ENCODE data around the gene RCCD1. TPM values are rescaled to one million over a fixed set of nuclear protein-coding genes. Genes with fewer than 3 reads are reported as not detected.

RCCD1 gene
- total and polyA plus RNA-seq, 2 donors (not counting 1 experiment from before 2014, with no cell fraction given), result 11.0 to 20.5 TPM

DNA sequence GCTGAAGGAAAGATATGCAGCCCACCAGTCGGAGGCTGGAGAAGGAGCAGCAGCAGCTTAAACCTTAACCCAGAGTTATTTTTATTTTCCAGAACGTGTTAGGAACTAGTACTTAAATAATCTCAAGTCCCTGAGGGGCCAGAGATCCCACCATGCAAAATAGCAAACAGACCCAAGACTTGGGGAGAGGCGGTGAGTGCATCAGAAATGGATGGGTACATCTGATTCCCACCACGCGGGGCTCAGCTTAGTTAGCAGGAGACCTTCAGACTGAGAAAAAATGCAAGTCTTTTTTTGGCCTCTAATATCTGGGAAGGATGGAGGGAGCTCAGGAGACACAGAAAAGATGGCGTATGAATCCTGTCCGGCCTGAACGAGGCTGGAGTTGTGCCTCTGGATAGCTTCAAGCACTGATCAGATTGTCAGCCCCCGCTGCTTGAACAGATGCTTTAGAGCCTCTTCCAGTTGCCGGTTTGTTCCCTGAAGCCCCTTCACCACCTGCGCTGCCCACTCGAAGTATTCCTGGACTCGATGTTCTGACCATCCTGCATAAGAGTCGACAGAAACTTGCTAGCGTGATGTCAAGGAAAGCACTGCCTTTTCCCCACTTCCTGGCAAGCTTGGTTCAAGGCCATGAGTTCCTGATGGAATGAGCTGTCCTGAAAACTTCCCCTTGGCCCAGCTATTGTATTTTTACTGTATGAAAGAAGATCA, 23.7 kb upstream of the RCCD1 start:
- Histone ChIP-seq H3K36me3 (replicated peaks in 1 of 2; ENCODE audit: control extremely low read depth in 1 of 2, control insufficient read depth in 1 of 2, extremely low read depth in 1 of 2, insufficient read depth in 2 of 2, low read length in 1 of 2) (no peaks in the 10 kb centered on the region), H3K27ac (ENCODE audit: low read length in 2 of 2) (peak overlapping the region; percentile 93 to 94), H3K79me2 (ENCODE audit: control insufficient read depth, insufficient read depth, low read length) (peaks cover 9% of the 10 kb centered on the region), H3K4me1 (ENCODE audit: control insufficient read depth in 2 of 2, insufficient read depth in 2 of 2, low read length in 2 of 2) (peaks cover 38 to 58% of the 10 kb centered on the region in 2 donors), H4K20me1 (ENCODE audit: control insufficient read depth, insufficient read depth, low read length, poor library complexity, severe bottlenecking) (peaks cover 5% of the 10 kb centered on the region), H3K4me3 (ENCODE audit: control extremely low read depth in 1 of 5, extremely low read depth in 1 of 5, insufficient read depth in 1 of 5, low read depth in 2 of 5, low read length in 4 of 5) (peak overlapping the region in 3 of 5 experiments; percentile 68 to 71 (median 70)), H3K27me3 (replicated peaks in 1 of 4; ENCODE audit: control extremely low read depth in 1 of 4, control insufficient read depth in 3 of 4, insufficient read depth in 4 of 4, low read length in 3 of 4) (no peaks in the 10 kb centered on the region), H3K4me2 (replicated peaks; ENCODE audit: low read depth, low read length, poor library complexity, severe bottlenecking) (peak overlapping the region; percentile 94), H3K9me3 (ENCODE audit: control extremely low read depth in 1 of 3, control insufficient read depth in 2 of 3, insufficient read depth in 1 of 3, low read length in 2 of 3) (no peaks in the 10 kb centered on the region), H2AFZ (ENCODE audit: insufficient read depth, low read depth, low read length, poor library complexity, severe bottlenecking) (no peak overlapping the region), H3K9ac (ENCODE audit: low read length) (peak overlapping the region; percentile 78)
- intact Hi-C loops (cut with micrococcal nuclease), result loop anchor here (1.0 to 10.0 kb wide), 4 partner anchors 29 to 1236 kb away; partner anchors contain the start of genes AP3S2, PEX11A and WDR93
- ATAC-seq (ENCODE audit: low read depth) (no peak), DNase-seq (peak; percentile 29)
- TF ChIP-seq, protein P1, sequence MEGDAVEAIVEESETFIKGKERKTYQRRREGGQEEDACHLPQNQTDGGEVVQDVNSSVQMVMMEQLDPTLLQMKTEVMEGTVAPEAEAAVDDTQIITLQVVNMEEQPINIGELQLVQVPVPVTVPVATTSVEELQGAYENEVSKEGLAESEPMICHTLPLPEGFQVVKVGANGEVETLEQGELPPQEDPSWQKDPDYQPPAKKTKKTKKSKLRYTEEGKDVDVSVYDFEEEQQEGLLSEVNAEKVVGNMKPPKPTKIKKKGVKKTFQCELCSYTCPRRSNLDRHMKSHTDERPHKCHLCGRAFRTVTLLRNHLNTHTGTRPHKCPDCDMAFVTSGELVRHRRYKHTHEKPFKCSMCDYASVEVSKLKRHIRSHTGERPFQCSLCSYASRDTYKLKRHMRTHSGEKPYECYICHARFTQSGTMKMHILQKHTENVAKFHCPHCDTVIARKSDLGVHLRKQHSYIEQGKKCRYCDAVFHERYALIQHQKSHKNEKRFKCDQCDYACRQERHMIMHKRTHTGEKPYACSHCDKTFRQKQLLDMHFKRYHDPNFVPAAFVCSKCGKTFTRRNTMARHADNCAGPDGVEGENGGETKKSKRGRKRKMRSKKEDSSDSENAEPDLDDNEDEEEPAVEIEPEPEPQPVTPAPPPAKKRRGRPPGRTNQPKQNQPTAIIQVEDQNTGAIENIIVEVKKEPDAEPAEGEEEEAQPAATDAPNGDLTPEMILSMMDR (IDR thresholded peaks at IDR 0.05), result no peak
- TF ChIP-seq EZH2 (IDR thresholded peaks at IDR 0.05; ENCODE audit: borderline replicate concordance, insufficient read depth, low read depth, low read length, poor library complexity, severe bottlenecking), result no peak
- 77% methylated on average over 14 of the region's 15 CpGs for WGBS (ENCODE audit: insufficient coverage)
- Mint-ChIP-seq H3K4me1 (peaks cover 43% of the 10 kb centered on the region), H3K27me3 (no peaks in the 10 kb centered on the region), H3K4me3 (peak overlapping the region; percentile 98), H3K27ac (peak overlapping the region; percentile 99), H3K9me3 (ENCODE audit: insufficient read depth) (no peaks in the 10 kb centered on the region)
- CTCF ChIA-PET, result interaction anchor here (0.7 to 9.5 kb wide), 28 partner anchors 9 to 638 kb away, joined by 3 to 260 read pairs (median 6); partner anchors contain the start of genes BLM, FES, MAN2A2 and RCCD1
- POLR2A ChIA-PET, result interaction anchor here (0.6 to 6.9 kb wide), 12 partner anchors 8 to 829 kb away, joined by 3 to 66 read pairs (median 4); partner anchors contain the start of genes IDH2, MAN2A2 and RCCD1

DNA sequence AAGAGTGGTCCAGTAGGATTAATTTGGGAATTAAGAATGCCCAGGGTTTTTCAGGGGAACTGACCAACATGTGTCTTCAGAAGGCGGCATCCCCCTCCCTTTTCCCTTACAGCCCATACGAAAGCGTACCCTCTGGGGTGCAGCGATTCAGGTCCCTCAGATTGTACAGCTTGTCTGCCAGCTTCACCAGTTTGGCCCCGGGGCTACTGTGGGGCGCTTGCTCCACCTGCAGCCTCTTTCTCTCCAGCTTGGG, 23.2 kb upstream of the RCCD1 start:
- H3K27me3 Mint-ChIP-seq, result no peaks in the 10 kb centered on the region
- H3K79me2 ChIP-seq (ENCODE audit: control insufficient read depth, insufficient read depth, low read length), result peaks cover 14% of the 10 kb centered on the region
- H3K9ac ChIP-seq (ENCODE audit: low read length), result peak overlapping the region; percentile 79
- no peaks in the 10 kb centered on the region for H3K9me3 ChIP-seq (ENCODE audit: control extremely low read depth in 1 of 3, control insufficient read depth in 2 of 3, insufficient read depth in 1 of 3, low read length in 2 of 3)
- ATAC-seq (ENCODE audit: low read depth) (no peak), DNase-seq (no peak)
- H3K27ac Mint-ChIP-seq, result peak overlapping the region; percentile 99
- H3K27me3 ChIP-seq (replicated peaks in 1 of 4; ENCODE audit: control extremely low read depth in 1 of 4, control insufficient read depth in 3 of 4, insufficient read depth in 4 of 4, low read length in 3 of 4), result no peaks in the 10 kb centered on the region
- peak overlapping the region; percentile 93 to 94 for H3K27ac ChIP-seq (ENCODE audit: low read length in 2 of 2)
- ChIA-PET POLR2A (interaction anchor here (0.6 to 6.9 kb wide), 10 partner anchors 8 to 830 kb away, joined by 3 to 66 read pairs (median 4); partner anchors contain the start of genes IDH2, MAN2A2 and RCCD1), CTCF (interaction anchor here (0.6 to 9.5 kb wide), 35 partner anchors 9 to 638 kb away, joined by 3 to 260 read pairs (median 5); partner anchors contain the start of genes BLM, FES, MAN2A2 and RCCD1)
- WGBS (ENCODE audit: insufficient coverage), result 12% methylated on average over 6 of the region's 6 CpGs
- H3K36me3 ChIP-seq (replicated peaks in 1 of 2; ENCODE audit: control extremely low read depth in 1 of 2, control insufficient read depth in 1 of 2, extremely low read depth in 1 of 2, insufficient read depth in 2 of 2, low read length in 1 of 2), result peaks cover 0 to 3% of the 10 kb centered on the region in 2 experiments
- intact Hi-C loops (cut with micrococcal nuclease), result loop anchor here (1.0 to 10.0 kb wide), 4 partner anchors 29 to 1237 kb away; partner anchors contain the start of genes AP3S2, PEX11A and WDR93
- peaks cover 48% of the 10 kb centered on the region for H3K4me1 Mint-ChIP-seq
- peaks cover 42 to 62% of the 10 kb centered on the region in 2 donors for H3K4me1 ChIP-seq (ENCODE audit: control insufficient read depth in 2 of 2, insufficient read depth in 2 of 2, low read length in 2 of 2)
- H3K4me3 ChIP-seq (ENCODE audit: control extremely low read depth in 1 of 5, extremely low read depth in 1 of 5, insufficient read depth in 1 of 5, low read depth in 2 of 5, low read length in 4 of 5), result peak overlapping the region in 4 of 5 experiments; percentile 72 to 97 (median 88)
- no peak for TF ChIP-seq EZH2 (IDR thresholded peaks at IDR 0.05; ENCODE audit: borderline replicate concordance, insufficient read depth, low read depth, low read length, poor library complexity, severe bottlenecking)
- TF ChIP-seq, protein P1 (IDR thresholded peaks at IDR 0.05), result peak; percentile 37
- H3K4me2 ChIP-seq (replicated peaks; ENCODE audit: low read depth, low read length, poor library complexity, severe bottlenecking), result peak overlapping the region; percentile 94
- peaks cover 9% of the 10 kb centered on the region for H4K20me1 ChIP-seq (ENCODE audit: control insufficient read depth, insufficient read depth, low read length, poor library complexity, severe bottlenecking)
- H3K4me3 Mint-ChIP-seq, result peak overlapping the region; percentile 98
- H3K9me3 Mint-ChIP-seq (ENCODE audit: insufficient read depth), result no peaks in the 10 kb centered on the region
- H2AFZ ChIP-seq (ENCODE audit: insufficient read depth, low read depth, low read length, poor library complexity, severe bottlenecking), result peak overlapping the region; percentile 89
